HG03095 (cell line): Measurements from ENCODE around the gene SMIM10.
"Not testable (repeated sequence)": the region's sequence is repeated elsewhere in the genome, so short reads cannot be mapped to it uniquely, and the experiment has no call there.

Experiments used
- ATAC-seq: cut with Tn5 transposase; IDR thresholded peaks from one replicate; pipeline ENCODE4 v1.9.1; 2021; ENCODE audit warnings: moderate library complexity; ENCODE audit not compliant: unreplicated experiment

The SMIM10 gene

GRCh38 chrX:135010921-135011320, 20.1 kb downstream of the SMIM10 start:
- ATAC-seq: no peak

- ATAC-seq: no peak
Measured at GRCh38 chrX:135015523-135016245, 24.9 kb downstream of the SMIM10 start.

- not testable (repeated sequence) for ATAC-seq
Measured at GRCh38 chrX:135019890-135020289, 29.1 kb downstream of the SMIM10 start.

GRCh38 chrX:135023791-135024190, 33.0 kb downstream of the SMIM10 start:
- not testable (repeated sequence) for ATAC-seq

- ATAC-seq: no peak
Measured at GRCh38 chrX:135024526-135024925, 33.7 kb downstream of the SMIM10 start.

GRCh38 chrX:135030207-135030963, 39.6 kb downstream of the SMIM10 start:
- ATAC-seq: not testable (repeated sequence)

GRCh38 chrX:135041149-135042123, 50.6 kb downstream of the SMIM10 start:
- not testable (repeated sequence) for ATAC-seq
